Activated T-cell treated with anti-CD3 and anti-CD28 coated beads, Interleukin-2, amount 50 U/mL, for 1 hour (primary cell): ENCODE results near the gene MUC5B.

Source experiments
- DNase-seq: peaks from one replicate; pipeline ENCODE4 v3.0.0-alpha.2; 2020

MUC5B gene

DNA sequence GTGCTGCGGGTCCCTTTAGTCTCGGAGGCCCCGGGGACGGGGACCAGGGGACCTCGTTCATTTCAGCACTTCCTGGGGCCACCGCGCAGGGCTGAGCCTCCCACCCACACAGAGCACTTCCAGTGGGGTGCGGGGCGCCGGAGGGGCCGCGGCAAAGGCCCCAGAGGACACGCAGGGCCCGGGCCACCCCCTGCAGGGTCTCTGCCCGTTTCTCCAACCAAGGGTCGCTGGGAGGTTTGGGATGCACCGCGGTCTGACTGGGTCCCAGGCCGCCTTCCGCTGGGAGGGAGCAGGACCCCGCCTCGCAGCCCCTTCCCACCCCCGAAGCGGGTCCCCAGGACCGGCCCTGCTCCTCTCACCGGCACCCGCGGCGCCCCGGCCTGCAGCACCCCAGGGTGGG lies 49.1 kb downstream of the MUC5B start:
- DNase-seq: no peak

- no peak for DNase-seq
These were observed 49.7 kb downstream of the MUC5B start for GRCh38 chr11:1272531-1272930.

DNA sequence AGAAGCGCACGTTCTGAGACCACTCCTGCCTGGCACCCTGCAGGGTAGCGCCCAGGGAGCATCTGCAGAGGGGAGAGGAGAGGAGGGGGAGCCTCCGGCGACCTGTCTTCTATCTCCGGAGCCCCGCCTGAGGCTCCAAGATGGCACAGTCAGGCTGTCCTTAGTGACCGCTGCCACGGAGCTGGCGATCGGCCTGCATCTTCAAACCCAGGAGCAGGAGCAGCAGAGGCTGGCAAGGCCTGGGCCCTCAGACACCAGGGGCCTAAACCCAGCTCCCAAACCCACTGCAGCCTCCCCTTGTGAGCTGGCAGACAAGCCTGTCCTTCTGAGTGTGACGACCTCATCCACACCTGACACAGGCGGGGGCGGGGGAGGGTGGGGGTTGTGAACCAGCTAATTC lies 51.6 kb downstream of the MUC5B start:
- no peak for DNase-seq

- no peak for DNase-seq
These were observed 52.2 kb downstream of the MUC5B start for GRCh38 chr11:1275021-1275420.

DNA sequence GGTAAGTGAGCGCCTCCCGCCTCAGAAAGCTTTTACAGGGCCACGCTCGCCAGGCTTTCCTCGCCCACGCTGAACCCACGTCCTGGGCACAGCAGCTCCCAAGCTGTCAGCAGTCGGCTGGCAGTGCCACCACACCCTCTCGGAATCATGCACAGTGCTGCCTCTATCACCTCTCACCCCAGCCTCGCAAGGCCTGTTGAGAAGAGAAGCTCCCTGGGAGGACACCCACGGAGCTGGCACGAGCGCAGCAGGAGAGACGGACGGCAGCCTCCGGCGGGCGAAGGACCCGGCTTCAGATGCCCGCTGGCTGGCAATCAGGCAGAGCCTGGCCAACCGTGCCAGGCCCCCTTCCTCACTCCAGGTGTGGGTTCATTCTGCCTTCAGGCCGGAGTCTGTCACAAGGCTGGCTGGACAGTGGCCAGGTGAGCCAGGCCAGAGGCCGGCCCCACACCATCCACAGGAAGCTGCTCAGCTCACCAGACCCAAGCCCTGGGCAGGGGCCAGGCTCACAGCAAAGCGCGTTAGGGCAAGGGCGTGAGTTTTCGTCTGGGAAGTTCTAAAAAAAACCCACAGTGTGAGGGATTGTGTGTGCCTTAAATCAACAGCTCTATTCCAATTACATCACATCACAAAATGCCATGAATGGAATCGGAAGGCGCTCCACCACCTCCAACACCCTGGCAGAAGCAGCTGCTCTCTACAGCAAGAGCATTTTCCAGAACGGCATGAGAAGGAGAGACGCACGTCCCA lies 53.4 kb downstream of the MUC5B start:
- no peak for DNase-seq

DNA sequence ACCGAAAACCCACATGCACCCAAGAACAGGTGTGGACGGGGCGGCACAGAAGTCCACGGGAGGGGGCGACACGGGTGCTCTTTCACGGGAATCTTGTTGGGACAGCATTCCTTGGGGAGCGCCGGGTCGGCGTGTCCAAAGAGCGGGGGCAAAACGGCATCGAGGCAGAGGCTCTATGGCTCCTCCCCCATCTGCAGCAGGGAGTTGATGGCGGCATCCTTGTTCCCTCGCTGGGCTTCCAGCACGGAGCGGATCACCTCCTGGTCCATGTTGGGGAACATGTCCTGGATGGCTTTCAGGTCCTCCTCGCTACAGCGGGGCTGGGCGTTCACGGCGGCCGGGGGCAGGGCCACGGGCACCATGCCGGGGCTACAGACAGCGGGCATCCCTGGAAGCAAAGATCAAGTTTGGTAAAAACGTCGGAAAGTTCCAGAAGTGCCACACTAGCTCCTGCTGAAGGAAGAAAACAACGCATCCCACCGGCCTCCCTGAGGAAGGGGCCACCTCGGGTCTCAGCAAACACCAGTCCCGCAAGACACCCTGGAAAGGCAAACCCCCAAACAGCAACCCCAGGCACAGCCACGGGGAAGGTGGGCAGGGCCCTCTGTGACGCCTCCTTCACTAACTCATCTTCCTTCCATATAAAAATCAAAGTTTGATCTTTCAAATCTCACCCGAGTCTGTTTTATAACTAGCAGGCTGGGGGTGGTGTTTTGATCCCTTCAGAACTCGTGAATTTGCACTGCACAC lies 54.2 kb downstream of the MUC5B start:
- DNase-seq: no peak

DNA sequence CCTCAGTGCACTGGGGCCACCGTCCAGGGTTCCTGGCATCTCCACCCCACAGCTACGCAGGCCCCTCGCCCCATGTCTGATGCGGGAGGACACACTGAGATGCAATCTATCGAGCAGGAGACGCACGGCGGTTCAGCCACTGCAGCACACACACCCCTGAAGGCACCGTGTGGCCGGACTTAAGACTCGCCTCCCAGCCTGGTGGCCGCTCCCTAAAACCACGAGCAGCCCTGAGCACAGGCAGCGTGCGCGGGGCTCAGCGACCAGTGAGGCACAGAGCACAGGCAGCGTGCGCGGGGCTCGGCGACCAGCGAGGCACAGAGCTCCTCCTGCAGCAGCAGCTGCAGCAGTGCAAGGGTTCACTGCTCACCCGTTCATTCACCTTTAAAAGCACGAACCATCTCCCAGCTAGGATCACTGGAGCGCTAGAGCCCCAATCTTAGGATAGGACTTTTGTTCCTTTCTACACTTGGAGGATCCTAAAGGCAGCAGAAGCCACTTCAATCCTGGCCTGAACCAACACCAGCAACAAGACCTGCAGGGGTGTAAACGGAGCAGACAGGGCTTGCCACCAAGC lies 55.2 kb downstream of the MUC5B start:
- DNase-seq: no peak

- DNase-seq: no peak
These were observed 56.2 kb downstream of the MUC5B start for GRCh38 chr11:1278766-1279673.

DNA sequence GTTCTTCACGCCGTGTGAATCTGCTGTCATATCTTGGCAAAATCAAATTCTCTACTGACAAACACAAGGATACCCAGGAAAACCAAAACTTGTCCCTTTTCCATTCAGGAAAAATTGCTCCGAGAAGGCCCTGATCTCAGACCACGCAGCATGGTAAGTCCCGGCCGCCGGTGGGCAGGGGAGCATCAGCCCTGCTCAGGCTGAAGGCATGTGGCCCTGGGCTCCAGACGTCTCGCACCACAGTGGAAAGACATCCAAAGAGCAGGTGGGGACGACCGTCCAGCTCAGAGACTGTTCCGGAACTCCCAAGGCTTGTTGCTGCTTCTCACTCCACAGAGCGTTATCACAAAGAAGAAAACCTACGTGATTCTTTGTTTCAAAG lies 56.8 kb downstream of the MUC5B start:
- no peak for DNase-seq

DNA sequence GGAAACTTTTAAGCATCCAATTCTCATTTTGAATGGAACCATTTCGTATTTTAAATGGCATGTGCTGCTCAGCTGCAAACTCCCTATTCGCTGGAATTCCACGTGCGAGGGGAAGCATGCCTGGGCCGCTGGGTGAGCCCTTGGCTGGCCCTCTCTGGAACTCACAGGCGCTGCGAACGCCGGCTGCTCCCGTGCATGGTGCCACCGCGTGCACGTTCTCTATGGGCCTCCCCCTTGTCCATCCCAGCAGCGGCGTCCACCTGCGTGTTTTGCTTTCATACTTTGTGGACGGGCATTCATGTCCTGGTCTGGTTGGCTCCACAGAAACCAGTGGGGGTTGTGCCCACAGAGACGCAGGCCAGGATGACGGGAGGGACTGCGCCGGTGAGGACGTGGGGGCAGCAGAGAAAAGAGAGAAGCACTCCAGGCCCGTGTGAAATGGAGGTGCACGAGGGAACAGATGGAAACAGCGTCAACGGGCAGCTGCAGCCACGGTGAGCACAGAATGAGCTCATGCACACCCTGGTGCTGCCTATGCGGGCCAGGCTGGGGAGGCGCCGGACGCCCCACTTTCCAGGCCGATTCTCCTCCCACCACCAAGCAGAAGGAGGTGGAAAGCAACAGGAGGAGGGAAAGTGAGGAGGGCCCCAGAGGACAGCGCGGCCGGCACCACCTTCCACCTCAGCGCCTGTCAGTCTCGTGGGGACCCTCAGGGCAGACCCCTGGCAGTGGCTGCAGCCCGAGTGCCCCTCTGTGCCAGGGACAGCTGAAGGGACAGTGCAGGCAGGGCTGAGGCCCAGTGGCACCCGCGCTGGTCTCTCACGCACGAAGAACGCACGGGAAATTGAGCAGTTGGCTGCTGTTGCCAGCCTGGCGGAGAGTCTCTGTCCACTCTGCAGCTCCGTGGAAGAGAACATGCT lies 57.5 kb downstream of the MUC5B start:
- no peak for DNase-seq

GRCh38 chr11:1281326-1281973 lies 58.6 kb downstream of the MUC5B start:
- DNase-seq: no peak

DNA sequence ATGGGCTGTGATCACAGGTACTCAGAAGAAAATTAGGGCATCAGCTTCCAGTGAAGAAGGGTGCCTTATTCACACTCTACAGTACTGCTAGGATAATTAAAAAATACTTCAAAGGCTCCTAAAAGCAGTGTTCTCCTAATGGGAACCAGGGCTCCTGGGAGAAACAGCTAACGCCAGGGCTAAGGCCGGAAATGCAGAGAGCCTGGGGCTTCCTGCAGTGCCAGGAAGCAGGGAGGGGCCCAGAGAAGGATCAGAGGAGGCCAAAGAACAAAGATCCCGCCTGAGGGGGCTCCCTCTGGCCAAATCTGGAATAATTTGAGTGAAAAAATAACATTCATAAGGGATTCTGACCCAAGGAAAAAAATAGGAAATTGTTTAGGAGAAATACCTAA lies 59.1 kb downstream of the MUC5B start:
- no peak for DNase-seq

GRCh38 chr11:1283091-1283511 lies 60.2 kb downstream of the MUC5B start:
- DNase-seq: no peak

DNA sequence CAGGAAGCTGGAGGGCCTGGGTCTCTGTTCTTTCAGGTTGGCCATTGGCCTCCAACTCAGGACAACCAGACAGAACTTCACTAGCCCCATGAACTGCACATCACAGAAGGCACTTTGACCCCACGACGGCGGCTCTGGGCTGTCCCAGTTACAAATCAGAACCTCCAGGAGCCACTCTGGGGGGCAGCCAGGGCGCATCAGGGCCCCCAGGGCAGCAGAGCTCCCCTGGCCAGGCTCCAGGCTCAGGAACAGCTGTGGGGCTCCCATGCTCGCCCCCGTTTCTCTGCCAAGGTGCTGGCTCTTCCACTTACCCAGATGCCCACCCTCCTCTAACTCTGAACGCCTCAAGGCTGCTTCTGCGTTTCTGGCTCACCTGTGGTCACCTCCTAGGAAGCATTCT lies 61.0 kb downstream of the MUC5B start:
- no peak for DNase-seq

DNA sequence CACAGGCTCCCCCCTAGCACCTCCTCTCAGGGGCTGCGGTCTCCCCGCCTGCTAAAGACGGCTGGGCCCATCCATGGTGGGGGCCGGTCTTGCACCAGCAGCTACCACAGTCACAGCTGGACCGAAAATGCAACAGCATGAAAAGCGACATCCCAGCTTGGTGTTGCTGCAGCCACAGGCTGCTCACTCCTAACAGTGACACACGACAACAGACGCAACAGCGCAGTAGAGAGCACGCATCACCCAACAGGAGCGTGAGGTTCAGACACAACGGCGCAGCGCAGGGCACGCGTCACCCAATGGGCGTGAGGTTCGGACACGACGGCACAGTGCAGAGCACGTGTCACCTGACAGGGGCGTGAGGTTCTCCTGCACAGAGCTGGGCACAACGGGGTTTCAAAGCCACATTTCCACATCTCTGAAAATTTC lies 62.5 kb downstream of the MUC5B start:
- DNase-seq: no peak

GRCh38 chr11:1285876-1286275 lies 63.0 kb downstream of the MUC5B start:
- no peak for DNase-seq

- no peak for DNase-seq
These were observed 65.1 kb downstream of the MUC5B start for GRCh38 chr11:1287928-1288327.

DNA sequence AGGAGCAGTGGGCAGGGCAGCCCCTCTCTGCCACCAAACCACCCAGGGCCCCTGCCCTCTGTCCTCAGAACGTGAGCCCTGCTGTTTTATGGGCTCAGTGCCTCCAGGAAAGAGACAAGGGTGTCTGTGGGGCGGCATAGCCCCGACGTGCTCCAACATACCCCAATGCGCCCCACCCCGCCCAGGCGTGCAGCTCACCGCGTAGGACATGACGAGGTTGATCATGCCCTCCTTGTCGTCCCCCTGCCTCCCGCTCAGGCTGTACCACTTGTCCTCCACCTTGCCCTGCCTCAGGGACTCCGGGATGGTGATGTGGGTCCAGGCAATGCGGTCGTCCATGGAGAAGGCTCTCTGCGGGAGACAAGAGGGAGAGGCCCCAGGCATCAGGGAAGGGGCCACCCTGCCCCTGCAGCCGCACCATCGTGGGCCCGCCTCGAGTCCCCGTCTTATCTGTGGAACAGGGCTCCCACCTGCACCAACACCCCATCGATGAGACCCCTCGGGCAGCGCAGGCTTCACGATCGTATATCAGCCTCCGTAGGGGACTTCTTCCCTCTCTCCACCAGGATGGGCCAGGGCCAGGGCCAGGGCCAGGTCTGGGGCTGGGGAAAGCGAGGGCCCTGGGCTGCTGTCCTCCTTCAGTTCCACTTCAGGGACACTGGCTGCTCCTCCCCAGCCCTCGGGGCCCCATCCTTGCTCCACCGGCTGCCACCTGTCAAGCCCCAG lies 65.7 kb downstream of the MUC5B start:
- no peak for DNase-seq

DNA sequence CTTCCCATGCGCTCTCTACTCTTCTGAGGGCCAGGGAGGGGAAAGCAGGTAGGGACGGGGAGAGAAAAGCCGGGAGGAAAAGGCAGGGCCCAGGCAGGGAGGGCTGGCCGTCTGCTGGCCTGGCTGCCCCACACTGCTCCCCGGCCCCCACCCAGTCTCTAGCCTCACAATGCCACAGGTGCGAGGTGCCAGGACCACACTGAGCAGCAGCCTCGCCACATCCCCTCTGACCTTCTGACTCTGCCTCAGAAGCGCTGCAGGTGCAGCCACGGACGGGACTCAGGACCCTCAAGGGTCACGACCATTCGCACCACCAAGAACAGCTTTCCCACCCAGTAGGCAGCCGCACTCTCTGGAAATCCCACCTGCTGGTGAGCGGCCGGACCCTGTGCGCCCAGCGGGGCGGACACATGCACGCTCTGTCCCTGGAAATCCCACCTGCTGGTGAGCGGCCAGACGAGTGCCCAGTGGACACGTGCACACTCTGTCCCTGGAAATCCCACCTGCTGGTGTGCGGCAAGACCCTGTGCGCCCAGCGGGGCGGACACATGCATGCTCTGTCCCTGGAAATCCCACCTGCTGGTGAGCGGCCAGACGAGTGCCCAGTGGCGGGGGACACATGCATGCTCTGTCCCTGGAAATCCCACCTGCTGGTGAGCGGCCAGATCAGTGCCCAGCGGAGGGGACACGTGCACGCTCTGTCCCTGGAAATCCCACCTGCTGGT lies 66.5 kb downstream of the MUC5B start:
- DNase-seq: no peak
